Activated CD4-positive, alpha-beta T cell treated with anti-CD3 and anti-CD28 coated beads, Interleukin-2, amount 10 ng/mL, durations not matched to agents 24 days and 14 days (primary cell): ENCODE data around the gene CD276. TPM values are rescaled to one million over a fixed set of nuclear protein-coding genes. Genes with fewer than 3 reads are reported as not detected.
"Not testable (repeated sequence)": the region's sequence is repeated elsewhere in the genome, so short reads cannot be mapped to it uniquely, and the experiment has no call there.

Source experiments
- DNase-seq: peaks from one replicate; pipeline ENCODE4 v3.0.0; 2022
- H3K27ac Mint-ChIP-seq: one replicate; pipeline ENCODE4 v1.8.0; 2022; ENCODE audit warnings: mild to moderate bottlenecking, mixed read lengths
- H3K27me3 Mint-ChIP-seq: one replicate; pipeline ENCODE4 v1.8.0; 2022; ENCODE audit warnings: mixed read lengths
- H3K36me3 Mint-ChIP-seq: one replicate; pipeline ENCODE4 v1.8.0; 2022; ENCODE audit warnings: low read depth, mild to moderate bottlenecking, mixed read lengths
- H3K4me1 Mint-ChIP-seq: one replicate; pipeline ENCODE4 v1.8.0; 2021; ENCODE audit warnings: mixed read lengths
- H3K4me3 Mint-ChIP-seq: one replicate; pipeline ENCODE4 v1.8.0; 2022; ENCODE audit warnings: mild to moderate bottlenecking, moderate library complexity, mixed read lengths
- H3K9me3 Mint-ChIP-seq: one replicate; pipeline ENCODE4 v1.8.0; 2021; ENCODE audit warnings: mixed read lengths
- intact Hi-C: fragments of 100-400 bp; cut with micrococcal nuclease; formaldehyde crosslinking; loops from one replicate; pipeline ENCODE4 v1.15.1; 2023
- total RNA-seq: library from RNA; stranded (reverse); gene quantifications from 2 replicates; pipeline ENCODE4 v1.2.3, GENCODE V29; 2022

Gene CD276
- total RNA-seq, 1 donor from 2014 or later, result 20.3 TPM

- H3K27me3 Mint-ChIP-seq, result peaks cover 44% of the 10 kb centered on the region
- intact Hi-C loops, result no loop called here
- H3K36me3 Mint-ChIP-seq, result no peaks in the 10 kb centered on the region
- no peak for DNase-seq
- no peaks in the 10 kb centered on the region for H3K9me3 Mint-ChIP-seq
- H3K4me1 Mint-ChIP-seq, result peaks cover 15% of the 10 kb centered on the region
- no peak overlapping the region for H3K27ac Mint-ChIP-seq
- H3K4me3 Mint-ChIP-seq, result no peak overlapping the region
Observed at GRCh38 chr15:73691396-73691795, 7.2 kb downstream of the CD276 start.

DNA sequence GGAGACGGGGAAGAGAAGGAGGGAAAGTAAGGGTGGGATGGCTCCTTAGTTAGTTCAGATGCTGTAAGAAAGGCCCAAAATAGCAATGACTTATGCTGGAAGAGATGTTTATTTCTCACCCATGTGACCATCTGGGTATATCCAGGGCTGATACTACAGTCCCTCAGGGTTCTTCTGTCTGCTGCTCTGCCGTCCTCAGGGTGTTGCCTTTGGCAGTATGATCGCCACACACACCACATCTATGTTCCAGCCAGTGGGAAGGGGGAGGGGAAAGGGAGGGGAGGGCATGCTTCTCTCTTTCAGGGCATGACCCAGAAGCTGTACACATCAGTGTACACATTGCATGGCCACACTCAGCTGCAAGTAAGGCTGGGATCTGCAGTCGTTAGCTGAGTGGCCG, 10.2 kb downstream of the CD276 start:
- Mint-ChIP-seq H3K27ac (no peak overlapping the region), H3K27me3 (peaks cover 46% of the 10 kb centered on the region), H3K4me1 (peaks cover 36% of the 10 kb centered on the region), H3K9me3 (no peaks in the 10 kb centered on the region), H3K4me3 (no peak overlapping the region), H3K36me3 (no peaks in the 10 kb centered on the region)
- intact Hi-C loops, result no loop called here
- DNase-seq, result no peak

- Mint-ChIP-seq H3K27ac (peak overlapping the region; percentile 34), H3K4me3 (peak overlapping the region; percentile 54), H3K4me1 (peaks cover 45% of the 10 kb centered on the region), H3K9me3 (no peaks in the 10 kb centered on the region), H3K36me3 (no peaks in the 10 kb centered on the region), H3K27me3 (peaks cover 53% of the 10 kb centered on the region)
- intact Hi-C loops, result loop anchor here (2.0 kb wide), 2 partner anchors 13 to 45 kb away; no protein-coding TSS in a partner anchor
- no peak for DNase-seq
Observed at GRCh38 chr15:73695773-73696640, 11.8 kb downstream of the CD276 start.

- DNase-seq, result no peak
- Mint-ChIP-seq H3K36me3 (no peaks in the 10 kb centered on the region), H3K4me3 (peak overlapping the region; percentile 54), H3K4me1 (peaks cover 45% of the 10 kb centered on the region), H3K9me3 (no peaks in the 10 kb centered on the region), H3K27me3 (peaks cover 56% of the 10 kb centered on the region), H3K27ac (peak overlapping the region; percentile 63)
- intact Hi-C loops, result loop anchor here (1.0 to 2.0 kb wide), 3 partner anchors 14 to 46 kb away; no protein-coding TSS in a partner anchor
Observed at GRCh38 chr15:73696641-73697001, 12.4 kb downstream of the CD276 start.

- Mint-ChIP-seq H3K9me3 (no peaks in the 10 kb centered on the region), H3K27me3 (peaks cover 56% of the 10 kb centered on the region), H3K4me3 (peak overlapping the region; percentile 54), H3K27ac (peak overlapping the region; percentile 63), H3K36me3 (no peaks in the 10 kb centered on the region), H3K4me1 (peaks cover 45% of the 10 kb centered on the region)
- intact Hi-C loops, result loop anchor here (1.0 to 2.0 kb wide), 3 partner anchors 14 to 46 kb away; no protein-coding TSS in a partner anchor
- DNase-seq, result peak; percentile 95
Observed at GRCh38 chr15:73697033-73697467, 12.9 kb downstream of the CD276 start.

- Mint-ChIP-seq H3K27me3 (peaks cover 37% of the 10 kb centered on the region), H3K4me3 (no peak overlapping the region), H3K4me1 (peaks cover 39% of the 10 kb centered on the region), H3K27ac (no peak overlapping the region), H3K9me3 (no peaks in the 10 kb centered on the region), H3K36me3 (no peaks in the 10 kb centered on the region)
- no peak for DNase-seq
- intact Hi-C loops, result loop anchor here (1.0 to 10.0 kb wide), 5 partner anchors 62 to 458 kb away; partner anchors contain the start of gene NPTN
Observed at GRCh38 chr15:73699249-73700040, 15.3 kb downstream of the CD276 start.

GRCh38 chr15:73700041-73700842, 16.1 kb downstream of the CD276 start:
- peaks cover 32% of the 10 kb centered on the region for H3K27me3 Mint-ChIP-seq
- no peak overlapping the region for H3K27ac Mint-ChIP-seq

GRCh38 chr15:73702311-73703239, 18.4 kb downstream of the CD276 start:
- H3K4me3 Mint-ChIP-seq, H3K36me3 Mint-ChIP-seq, H3K9me3 Mint-ChIP-seq, H3K27ac Mint-ChIP-seq, DNase-seq: not testable (repeated sequence)
- intact Hi-C loops, result loop anchor here (10.0 kb wide), 1 partner anchor 418 kb away; no protein-coding TSS in a partner anchor
- peaks cover 23% of the 10 kb centered on the region for H3K27me3 Mint-ChIP-seq
- peaks cover 22% of the 10 kb centered on the region for H3K4me1 Mint-ChIP-seq

More at GRCh38 chr15:73700041-73700842, 16.1 kb downstream of the CD276 start:
- intact Hi-C loops, result loop anchor here (1.0 to 10.0 kb wide), 5 partner anchors 63 to 459 kb away; partner anchors contain the start of gene NPTN
- H3K4me3 Mint-ChIP-seq, result no peak overlapping the region
- peak; percentile 93 for DNase-seq
- no peaks in the 10 kb centered on the region for H3K36me3 Mint-ChIP-seq
- H3K9me3 Mint-ChIP-seq, result no peaks in the 10 kb centered on the region
- peaks cover 38% of the 10 kb centered on the region for H3K4me1 Mint-ChIP-seq

- not testable (repeated sequence) for H3K36me3 Mint-ChIP-seq, H3K4me3 Mint-ChIP-seq, DNase-seq, H3K9me3 Mint-ChIP-seq, H3K27ac Mint-ChIP-seq
- H3K4me1 Mint-ChIP-seq, result peaks cover 14% of the 10 kb centered on the region
- intact Hi-C loops, result loop anchor here (10.0 kb wide), 1 partner anchor 419 kb away; no protein-coding TSS in a partner anchor
- peaks cover 19% of the 10 kb centered on the region for H3K27me3 Mint-ChIP-seq
Observed at GRCh38 chr15:73703601-73704000, 19.4 kb downstream of the CD276 start.

- Mint-ChIP-seq H3K27me3 (peaks cover 12% of the 10 kb centered on the region), H3K4me1 (peaks cover 11% of the 10 kb centered on the region)
- intact Hi-C loops, result loop anchor here (10.0 kb wide), 1 partner anchor 420 kb away; no protein-coding TSS in a partner anchor
- not testable (repeated sequence) for H3K9me3 Mint-ChIP-seq, H3K27ac Mint-ChIP-seq, H3K36me3 Mint-ChIP-seq, H3K4me3 Mint-ChIP-seq, DNase-seq
Observed at GRCh38 chr15:73704142-73704868, 20.1 kb downstream of the CD276 start.

GRCh38 chr15:73704869-73705645, 20.9 kb downstream of the CD276 start:
- DNase-seq, result peak; percentile 91
- Mint-ChIP-seq H3K4me3 (no peak overlapping the region), H3K36me3 (no peaks in the 10 kb centered on the region), H3K27me3 (peaks cover 8% of the 10 kb centered on the region), H3K9me3 (no peaks in the 10 kb centered on the region), H3K4me1 (peaks cover 6% of the 10 kb centered on the region), H3K27ac (no peak overlapping the region)
- intact Hi-C loops, result loop anchor here (10.0 kb wide), 1 partner anchor 420 kb away; no protein-coding TSS in a partner anchor
